NCI-H1092 (cell line): Measurements from ENCODE around the gene ELAVL1.
"Not testable (repeated sequence)": the region's sequence is repeated elsewhere in the genome, so short reads cannot be mapped to it uniquely, and the experiment has no call there.

ENCODE experiments used
- DNase-seq: peaks from one replicate; lab custom pipeline; 2025; lab: John Stamatoyannopoulos, UW

The ELAVL1 gene

GRCh38 chr19:7968008-7968795 is 37.2 kb downstream of the ELAVL1 start:
- DNase-seq, result no peak

- no peak for DNase-seq
These were observed 39.3 kb downstream of the ELAVL1 start for GRCh38 chr19:7965921-7966665.

DNA sequence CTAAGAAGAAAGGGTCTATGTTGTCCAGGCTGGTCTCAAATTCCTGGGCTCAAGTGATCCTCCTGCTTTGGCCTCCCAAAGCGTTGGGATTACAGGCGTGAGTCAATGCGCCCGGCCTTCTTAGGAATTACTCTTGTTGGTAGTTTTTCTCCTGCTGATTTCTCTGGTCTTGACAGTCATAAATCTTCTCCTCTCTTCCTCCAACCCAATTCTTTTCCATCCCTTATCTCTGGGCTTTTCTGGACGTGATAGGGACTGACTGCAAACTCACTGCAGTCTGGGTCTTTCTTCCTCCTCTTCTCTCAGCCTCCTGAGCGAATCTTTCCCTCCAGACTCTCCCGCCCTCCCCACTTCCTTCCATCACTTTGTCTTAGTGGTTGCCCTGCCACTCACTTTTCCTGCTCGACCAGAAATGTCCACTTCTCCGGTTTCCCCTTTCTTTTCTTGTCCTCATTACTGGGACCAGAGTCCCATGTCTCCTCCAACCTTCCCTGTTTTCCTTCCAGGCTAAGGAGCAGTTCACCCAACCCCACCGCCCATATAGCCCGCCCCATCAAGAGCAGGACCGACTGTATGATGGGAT is 40.1 kb downstream of the ELAVL1 start:
- no peak for DNase-seq

DNA sequence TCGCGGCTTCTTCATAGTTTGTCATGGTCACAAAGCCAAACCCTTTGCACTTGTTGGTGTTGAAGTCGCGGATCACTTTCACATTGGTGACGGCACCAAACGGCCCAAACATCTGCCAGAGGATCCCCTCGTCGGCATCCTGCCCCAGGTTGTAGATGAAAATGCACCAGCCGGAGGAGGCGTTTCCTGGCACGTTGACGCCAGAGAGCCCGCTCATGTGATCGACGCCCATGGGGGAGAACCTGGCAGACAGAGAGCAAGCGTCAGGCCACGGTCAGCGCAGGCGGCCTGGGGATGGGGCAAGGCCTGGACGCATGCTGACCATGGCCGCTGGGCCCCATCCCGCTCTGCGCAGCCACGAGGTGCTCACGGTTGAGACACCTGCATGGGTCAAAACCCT is 41.9 kb downstream of the ELAVL1 start:
- DNase-seq, result no peak

DNA sequence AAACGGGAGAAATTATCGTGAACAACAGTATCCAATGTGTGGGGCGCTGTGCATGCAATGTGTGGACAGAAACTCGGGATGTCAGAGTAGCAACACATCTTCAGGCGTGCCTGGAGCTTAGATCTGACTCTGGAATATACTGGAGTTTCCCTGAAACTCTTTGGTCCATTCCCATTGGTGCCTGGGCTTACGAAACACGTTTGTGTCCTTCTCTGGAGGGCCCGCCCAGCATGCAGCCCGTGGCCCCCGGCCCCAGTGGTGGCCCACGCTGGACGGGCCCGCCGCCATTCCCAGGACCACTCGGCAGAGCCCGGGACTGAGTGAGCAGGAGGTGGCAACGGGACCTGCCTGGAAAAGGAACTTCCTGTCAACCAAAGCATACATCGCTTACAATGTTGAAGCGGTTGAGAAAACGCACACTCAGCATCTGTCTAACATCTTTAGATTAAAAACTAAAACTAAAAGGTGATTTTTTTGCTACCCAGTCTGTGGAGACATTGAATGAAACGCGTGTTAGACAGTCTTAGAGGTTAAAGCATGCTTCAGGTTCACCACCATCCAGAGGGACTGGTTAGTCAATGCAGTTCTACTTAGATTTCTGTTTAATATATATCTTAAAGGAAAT is 42.7 kb downstream of the ELAVL1 start:
- no peak for DNase-seq

GRCh38 chr19:7961920-7962626 is 43.4 kb downstream of the ELAVL1 start:
- no peak for DNase-seq

DNA sequence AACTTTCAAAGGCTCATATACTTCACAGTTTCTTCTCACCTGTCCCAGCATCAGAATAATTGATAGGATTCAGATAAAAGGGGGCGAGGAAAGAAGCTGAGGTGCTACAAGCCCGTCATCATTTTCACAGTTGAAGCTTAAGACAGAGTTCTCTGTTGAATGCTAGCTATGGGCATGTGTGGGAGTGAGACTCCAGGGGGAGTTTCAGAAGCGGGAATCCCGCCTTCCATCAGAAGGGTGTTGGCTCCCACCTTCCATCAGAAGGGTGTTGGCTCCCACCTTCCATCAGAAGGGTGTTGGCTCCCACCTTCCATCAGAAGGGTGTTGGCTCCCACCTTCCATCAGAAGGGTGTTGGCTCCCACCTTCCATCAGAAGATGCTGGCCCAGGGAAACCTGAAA is 44.4 kb downstream of the ELAVL1 start:
- DNase-seq, result not testable (repeated sequence)

DNA sequence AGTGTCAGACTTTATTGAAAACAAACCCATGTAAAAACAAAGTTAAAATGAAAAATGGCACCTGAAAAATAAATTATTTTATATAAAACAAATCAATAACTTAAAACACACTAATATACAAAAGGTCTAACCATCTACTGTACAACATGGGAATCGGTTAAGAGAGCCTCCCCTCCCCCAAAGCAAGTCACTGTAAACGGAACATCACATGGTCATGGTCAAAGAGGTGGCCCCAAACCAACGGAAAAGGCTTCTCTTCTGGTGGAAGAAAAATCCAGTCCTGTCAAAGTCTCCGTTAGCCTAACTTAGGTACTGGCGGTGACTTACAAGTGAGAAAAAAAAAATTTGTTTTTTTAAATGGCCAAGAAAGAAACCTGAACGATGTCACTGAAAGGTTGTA is 46.2 kb downstream of the ELAVL1 start:
- no peak for DNase-seq

- no peak for DNase-seq
These were observed 49.7 kb downstream of the ELAVL1 start for GRCh38 chr19:7955696-7956095.

DNA sequence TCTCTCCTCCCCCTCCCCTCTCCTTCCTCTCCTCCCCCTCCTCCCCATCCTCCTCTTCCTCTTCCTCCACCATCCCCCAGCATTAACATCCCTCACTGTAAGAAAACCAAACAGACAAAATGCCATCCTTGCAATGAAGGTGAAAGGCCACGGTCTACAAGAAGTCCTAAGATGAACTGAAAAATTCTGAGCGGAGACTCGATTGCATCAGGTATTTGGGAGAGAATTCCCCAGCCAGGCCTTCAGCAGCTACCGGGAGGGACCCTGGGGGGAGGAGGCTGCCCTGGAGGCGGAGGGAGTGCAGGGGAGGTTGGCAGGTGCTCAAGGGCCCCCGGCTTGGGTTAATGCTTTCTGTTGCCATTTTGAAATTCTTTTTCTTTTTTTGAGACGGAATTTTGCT is 51.9 kb downstream of the ELAVL1 start:
- no peak for DNase-seq

DNA sequence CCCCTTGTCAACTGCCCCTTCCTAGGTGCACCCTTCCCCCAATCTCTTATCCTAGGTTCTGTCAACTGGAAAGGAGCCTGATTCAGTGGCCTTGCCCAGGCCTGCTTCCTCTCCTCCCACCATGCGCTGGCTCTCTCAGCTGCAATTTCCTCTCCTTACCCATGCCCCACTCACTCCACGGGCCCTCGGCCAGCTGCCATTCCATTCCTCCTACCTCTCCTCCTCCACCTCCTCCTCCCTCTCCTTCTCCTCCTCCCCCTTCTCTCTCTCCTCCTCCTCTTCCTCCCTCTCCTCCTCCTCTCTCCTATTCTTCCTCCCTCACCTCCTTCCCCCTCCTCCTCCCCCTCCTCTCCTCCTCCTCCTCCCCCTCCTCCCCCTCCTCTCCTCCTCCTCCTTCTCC is 52.4 kb downstream of the ELAVL1 start:
- DNase-seq, result no peak

GRCh38 chr19:7947939-7948338 is 57.5 kb downstream of the ELAVL1 start:
- no peak for DNase-seq

DNA sequence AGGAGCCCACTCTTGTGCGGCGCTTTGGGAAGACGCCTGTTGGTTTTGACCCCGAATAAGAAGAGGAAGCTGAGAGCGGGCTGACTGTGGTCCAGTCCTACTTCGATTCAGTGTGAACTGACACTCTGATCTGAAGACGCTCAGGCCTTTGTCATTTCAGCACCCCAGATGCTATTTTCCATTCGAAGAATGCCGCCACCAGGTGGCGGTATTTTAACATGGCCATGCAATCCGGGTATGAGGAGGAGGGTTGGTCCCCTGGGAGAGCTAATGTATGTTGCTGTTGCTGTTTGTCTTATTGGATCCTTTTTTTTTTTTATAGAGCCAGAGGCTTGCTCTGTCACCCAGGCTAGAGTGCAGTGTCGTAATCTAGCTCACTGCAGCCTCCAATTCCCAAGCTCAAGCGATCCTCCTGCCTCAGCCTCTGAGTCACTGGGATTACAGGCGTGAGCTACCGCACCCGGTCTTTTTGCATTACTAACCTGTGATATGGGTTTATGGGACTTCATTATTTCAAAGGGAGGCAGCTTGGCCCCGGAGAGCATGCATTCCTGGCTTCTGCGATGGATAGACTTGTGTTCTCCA is 61.2 kb downstream of the ELAVL1 start:
- peak; percentile 84 for DNase-seq

DNA sequence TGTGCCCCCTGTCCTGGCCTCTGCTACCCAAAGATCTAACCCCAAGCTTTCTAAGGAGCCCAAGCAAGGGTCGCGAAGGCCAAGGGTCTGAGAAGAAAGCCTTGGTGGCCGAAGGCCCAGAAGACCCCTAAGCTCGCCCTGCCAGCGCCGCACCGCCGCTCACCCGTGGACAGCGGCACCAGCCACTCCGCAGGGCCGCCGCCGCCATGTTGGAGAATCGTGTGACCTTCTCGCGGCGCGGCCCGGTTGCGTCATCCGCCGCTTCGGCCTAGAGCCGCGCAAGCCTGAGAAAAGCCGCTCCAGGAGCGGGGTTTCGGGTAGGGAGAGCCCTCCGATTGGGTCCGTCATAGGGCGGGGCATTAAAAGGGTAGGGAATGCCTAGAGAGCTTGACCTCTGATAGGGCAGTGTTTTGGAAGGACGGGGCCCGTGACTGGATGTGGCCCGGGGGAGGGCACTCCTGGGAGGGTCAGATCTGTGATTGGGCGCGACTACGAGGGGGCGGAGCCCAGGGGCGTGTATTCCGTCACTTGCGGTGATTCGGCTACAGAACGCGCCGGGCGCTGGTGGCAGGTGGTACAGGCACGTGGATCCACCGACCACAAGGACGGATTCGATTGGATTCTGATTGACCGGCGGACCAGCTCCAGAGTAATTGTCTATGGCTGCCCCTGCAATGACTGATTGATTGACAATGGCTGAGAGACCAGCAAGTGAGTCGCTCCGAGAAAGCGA is 61.8 kb downstream of the ELAVL1 start, which contains the start of gene TIMM44:
TSS of gene TIMM44 (minus strand) at position 223 of the 733 bp plus-strand sequence. CDS start at position 208, 15 bp downstream.
- peak; percentile 99 for DNase-seq

- DNase-seq, result no peak
These were observed 62.4 kb downstream of the ELAVL1 start for GRCh38 chr19:7942981-7943443.

DNA sequence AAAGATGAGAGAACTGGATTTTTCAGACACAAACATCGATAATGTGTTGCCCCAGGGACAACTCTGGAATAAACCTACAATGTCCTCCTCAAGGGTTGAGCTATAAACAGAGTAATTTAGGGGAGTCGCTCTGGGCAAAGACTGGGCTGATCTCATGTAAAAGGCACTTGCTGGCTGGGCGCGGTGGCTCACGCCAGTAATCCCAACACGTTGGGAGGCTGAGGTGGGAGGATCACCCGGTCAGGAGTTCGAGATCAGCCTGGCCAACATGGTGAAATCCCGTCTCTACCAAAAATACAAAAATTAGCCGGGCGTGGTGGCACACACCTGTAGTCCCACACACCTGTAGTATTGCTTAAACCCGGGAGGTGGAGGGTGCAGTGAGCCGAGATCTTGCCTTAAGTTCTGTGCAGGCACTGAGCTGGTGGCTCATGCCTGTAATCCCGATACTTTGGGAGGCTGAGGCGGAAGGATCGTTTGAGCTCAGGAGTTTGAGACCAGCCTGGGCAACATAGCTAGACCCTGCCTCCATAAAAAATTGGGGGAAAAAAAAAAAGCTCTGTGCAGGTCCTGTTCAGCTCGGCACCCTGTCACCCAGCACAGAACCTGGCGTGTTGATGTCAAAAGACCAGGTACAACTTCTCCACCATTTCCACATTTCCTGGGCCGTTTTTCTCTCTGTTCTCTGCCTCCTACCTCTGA is 63.4 kb downstream of the ELAVL1 start:
- no peak for DNase-seq

DNA sequence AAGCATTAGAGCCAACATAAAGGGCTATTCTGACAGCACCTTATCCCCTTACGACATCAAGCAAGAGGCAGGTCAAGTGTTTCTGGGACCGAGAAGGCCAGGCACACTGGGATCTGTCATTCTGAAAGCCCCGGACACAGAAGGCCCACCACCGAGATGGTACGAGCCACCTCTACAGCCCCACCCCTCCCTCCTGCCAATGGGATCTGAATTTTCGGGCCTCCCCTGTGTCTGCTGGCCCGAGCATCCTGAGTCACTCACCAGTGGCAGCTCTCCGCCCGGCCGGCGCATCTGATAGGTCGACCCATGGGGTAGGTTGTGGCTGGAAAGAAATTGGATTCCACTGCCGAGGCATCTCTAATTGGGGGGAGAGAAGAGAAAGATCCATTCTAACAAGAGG is 64.6 kb downstream of the ELAVL1 start:
- no peak for DNase-seq

GRCh38 chr19:7934766-7935165 is 70.7 kb downstream of the ELAVL1 start:
- DNase-seq, result no peak

DNA sequence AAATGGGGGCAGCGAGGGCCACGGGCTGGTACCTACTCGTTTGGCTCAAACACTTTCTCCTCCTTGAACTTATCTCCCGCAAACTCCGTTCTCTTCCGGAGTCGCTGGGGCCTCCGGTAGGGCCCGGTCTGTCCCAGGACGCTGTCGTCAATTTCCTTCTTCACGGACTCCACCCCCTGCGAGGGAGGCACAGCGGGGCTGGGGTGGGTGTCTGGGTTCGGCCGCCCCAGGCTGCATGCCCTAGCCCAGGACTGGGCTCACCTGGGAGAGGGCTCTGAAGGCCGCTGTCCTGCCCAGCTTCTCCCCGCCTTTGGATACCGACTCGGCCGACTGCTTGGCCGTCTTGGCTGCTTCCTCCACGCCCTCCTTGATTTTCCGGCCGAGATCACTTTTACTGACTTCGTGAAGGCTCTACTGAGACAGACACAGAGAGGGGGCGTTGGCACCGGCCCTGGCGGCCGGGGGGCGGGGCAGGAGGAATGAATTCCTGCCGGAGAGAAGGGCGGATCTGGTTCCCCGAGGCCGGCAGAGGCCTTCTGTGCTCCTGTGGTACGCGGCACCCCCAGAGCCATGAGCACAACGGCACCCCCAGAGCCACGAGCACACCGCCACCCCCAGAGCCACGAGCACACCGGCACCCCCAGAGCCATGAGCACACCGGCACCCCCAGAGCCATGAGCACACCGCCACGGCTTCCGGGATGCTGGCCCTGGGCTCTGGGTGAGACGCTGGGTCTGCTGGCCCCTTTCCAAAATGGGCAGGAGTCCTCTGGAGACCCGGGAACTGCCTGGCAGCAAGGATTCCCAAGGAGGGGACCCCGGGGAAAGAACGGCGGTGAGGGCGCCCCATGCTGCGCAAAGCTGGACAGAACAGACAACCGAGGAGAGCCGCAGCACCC is 71.4 kb downstream of the ELAVL1 start:
- DNase-seq, result no peak
